Posterior cingulate gyrus (tissue), 11 donors: ENCODE results near the gene NBPF20.
"Not testable (repeated sequence)": the region's sequence is repeated elsewhere in the genome, so short reads cannot be mapped to it uniquely, and the experiment has no call there.

Source experiments
- DNase-seq, 10 donors: peaks; one replicate each; pipeline versions ENCODE4 v3.0.0 to v3.0.0-alpha.2; 2020 to 2021; ENCODE audit warnings: mixed read lengths in 3 of 10
- intact Hi-C: fragments of 100-400 bp; cut with DNase I; formaldehyde crosslinking; loops from one replicate; pipeline ENCODE4 v1.15.1; 2023

The NBPF20 gene

GRCh38 chr1:145431363-145432256 lies 6.2 kb upstream of the NBPF20 start:
- intact Hi-C loops, result not testable (repeated sequence)
- peak in 1 of 10 donors; percentile 56 for DNase-seq

- peak in 1 of 10 donors; percentile 20 for DNase-seq
- intact Hi-C loops, result not testable (repeated sequence)
Observed at GRCh38 chr1:145430830-145431229, 5.4 kb upstream of the NBPF20 start.

GRCh38 chr1:145429329-145429728 lies 3.9 kb upstream of the NBPF20 start:
- intact Hi-C loops, DNase-seq: not testable (repeated sequence)

GRCh38 chr1:145424612-145425435 lies 579 bp downstream of the NBPF20 start:
- intact Hi-C loops, result not testable (repeated sequence)
- peak in 4 of 10 donors; percentile 4 to 72 (median 63) for DNase-seq

GRCh38 chr1:145415149-145415548 lies 10.3 kb downstream of the NBPF20 start:
- DNase-seq, intact Hi-C loops: not testable (repeated sequence)

GRCh38 chr1:145407266-145407665 lies 18.1 kb downstream of the NBPF20 start:
- DNase-seq, intact Hi-C loops: not testable (repeated sequence)

- intact Hi-C loops, result not testable (repeated sequence)
- DNase-seq, result peak in 1 of 10 donors; percentile 18
Observed at GRCh38 chr1:145404949-145405348, 20.5 kb downstream of the NBPF20 start.

DNA sequence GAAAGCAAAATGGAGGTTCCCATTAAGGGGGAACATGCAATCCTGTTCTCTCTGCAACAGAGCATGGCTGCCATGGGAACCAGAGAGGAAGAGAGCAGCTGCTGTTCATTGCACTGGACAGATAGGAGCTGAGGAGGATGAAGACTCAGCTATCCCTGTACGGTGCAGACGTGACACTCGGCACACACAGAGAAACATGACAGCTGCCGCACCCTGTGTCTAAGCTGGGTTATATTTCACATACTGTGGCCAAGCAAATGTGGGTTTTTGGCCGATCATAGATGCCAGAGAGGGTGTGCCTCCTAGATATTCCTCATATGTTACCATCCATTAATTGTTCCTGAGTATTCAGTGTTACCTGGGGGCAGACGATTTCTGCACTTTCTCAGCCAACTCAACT lies 24.7 kb downstream of the NBPF20 start:
- peak in 1 of 10 donors; percentile 8 for DNase-seq
- intact Hi-C loops, result not testable (repeated sequence)
